AG04450 (cell line): ENCODE results near the gene APCDD1L. TPM values are rescaled to one million over a fixed set of nuclear protein-coding genes. Genes with fewer than 3 reads are reported as not detected.

Source experiments
- CTCF ChIA-PET: fragments of 300-600, 350-600 bp; formaldehyde crosslinking; extraction: SDS; loops from one replicate; lab custom pipeline; 2022; ENCODE audit warnings: antibody characterized with exemption, inconsistent platforms; lab: Charles Lee
- POLR2A ChIA-PET: fragments of 350-600 bp; formaldehyde crosslinking; extraction: SDS; loops from one replicate; lab custom pipeline; 2021; ENCODE audit warnings: antibody characterized with exemption, inconsistent platforms; lab: Yijun Ruan, JAX
- DNase-seq: peaks from one replicate; pipeline ENCODE4 v3.0.0-alpha.2; 2011; ENCODE audit warnings: low read depth, low spot score
- H3K27ac ChIP-seq: one replicate; pipeline ENCODE4 v1.5.1; 2012; ENCODE audit warnings: low read depth, low read length, control low read depth
- H3K27me3 ChIP-seq: one replicate; pipeline ENCODE4 v1.6.0; 2012; ENCODE audit warnings: low read length; ENCODE audit not compliant: control insufficient read depth, insufficient read depth
- H3K4me3 ChIP-seq: 2 replicates; pipeline ENCODE4 v1.5.1; 2011; ENCODE audit warnings: mild to moderate bottlenecking, low read depth, low read length, control low read depth
- H3K9me3 ChIP-seq: 2 replicates; pipeline ENCODE4 v1.5.1; 2012; ENCODE audit warnings: low read length; ENCODE audit not compliant: control insufficient read depth, insufficient read depth
- CTCF ChIP-seq: IDR thresholded peaks from 2 replicates; pipeline ENCODE4 v1.5.1; 2011; ENCODE audit warnings: low read depth, low read length, control low read depth, inconsistent platforms
- polyA plus RNA-seq: library from polyadenylated mRNA; depleted of rRNA; stranded (reverse); fragments of >200 nt; gene quantifications from 2 replicates; pipeline ENCODE4 v1.2.3, GENCODE V29; 2011

APCDD1L gene
- polyA plus RNA-seq, 1 experiment, result 8.6 TPM

GRCh38 chr20:58440021-58440767 is 75.0 kb downstream of the APCDD1L start:
- POLR2A ChIA-PET, result no interaction called here

DNA sequence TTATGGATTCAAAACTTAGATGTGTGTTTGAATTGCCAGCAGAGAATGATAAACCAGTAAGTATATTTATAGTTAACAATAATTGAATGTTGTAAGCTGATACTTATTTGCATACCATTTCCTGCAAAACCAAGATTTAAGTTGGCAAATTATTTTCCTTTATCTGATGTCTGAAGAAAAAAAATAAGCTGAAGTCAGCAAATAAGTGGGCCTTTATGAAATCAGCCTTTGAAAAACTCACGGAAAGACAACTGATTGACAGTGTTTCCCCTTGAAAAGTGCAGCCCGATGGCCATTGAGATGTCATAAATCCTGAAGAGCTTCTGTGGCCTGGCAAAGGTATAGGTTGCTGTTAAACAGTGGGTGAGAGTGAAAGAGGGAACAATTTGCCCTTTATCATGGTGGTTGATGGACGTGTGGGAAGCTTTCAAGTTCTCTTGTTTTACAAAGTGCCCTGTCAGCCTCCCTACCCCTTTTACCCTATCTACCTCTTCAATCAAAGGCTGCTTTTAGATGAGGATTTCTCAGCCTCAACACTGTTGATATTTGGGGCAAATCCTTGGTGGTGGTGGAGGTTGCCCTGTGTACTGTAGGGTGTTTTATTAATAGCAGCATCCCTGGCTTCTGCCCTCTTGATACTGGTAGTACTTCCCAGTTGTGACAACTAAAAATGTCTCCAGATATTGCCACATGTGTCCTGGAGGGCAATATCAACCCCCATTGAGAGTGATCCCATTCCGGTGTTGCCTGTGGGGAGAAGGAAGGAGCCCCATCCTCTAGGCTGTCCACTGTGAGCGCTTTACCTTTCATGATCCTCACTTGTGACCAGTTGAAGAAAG is 76.0 kb downstream of the APCDD1L start:
- no peak overlapping the region for H3K4me3 ChIP-seq
- H3K9me3 ChIP-seq, result no peaks in the 10 kb centered on the region
- DNase-seq, result no peak
- CTCF ChIA-PET, result interaction anchor here (0.8 to 0.9 kb wide), 2 partner anchors 9 to 212 kb away, joined by 3 to 4 read pairs; partner anchors contain the start of gene STX16
- H3K27ac ChIP-seq, result no peak overlapping the region
- TF ChIP-seq CTCF, result no peak
- POLR2A ChIA-PET, result interaction anchor here (0.5 kb wide), 1 partner anchor 64 kb away, joined by 6 read pairs; no protein-coding TSS in a partner anchor
- H3K27me3 ChIP-seq, result no peaks in the 10 kb centered on the region

More at GRCh38 chr20:58440021-58440767, 75.0 kb downstream of the APCDD1L start:
- TF ChIP-seq CTCF, result no peak
- Histone ChIP-seq H3K9me3 (no peaks in the 10 kb centered on the region), H3K27me3 (no peaks in the 10 kb centered on the region), H3K4me3 (no peak overlapping the region), H3K27ac (no peak overlapping the region)
- CTCF ChIA-PET, result interaction anchor here (1.2 to 2.2 kb wide), 2 partner anchors 202 to 204 kb away, joined by 4 to 7 read pairs; no protein-coding TSS in a partner anchor
- no peak for DNase-seq

DNA sequence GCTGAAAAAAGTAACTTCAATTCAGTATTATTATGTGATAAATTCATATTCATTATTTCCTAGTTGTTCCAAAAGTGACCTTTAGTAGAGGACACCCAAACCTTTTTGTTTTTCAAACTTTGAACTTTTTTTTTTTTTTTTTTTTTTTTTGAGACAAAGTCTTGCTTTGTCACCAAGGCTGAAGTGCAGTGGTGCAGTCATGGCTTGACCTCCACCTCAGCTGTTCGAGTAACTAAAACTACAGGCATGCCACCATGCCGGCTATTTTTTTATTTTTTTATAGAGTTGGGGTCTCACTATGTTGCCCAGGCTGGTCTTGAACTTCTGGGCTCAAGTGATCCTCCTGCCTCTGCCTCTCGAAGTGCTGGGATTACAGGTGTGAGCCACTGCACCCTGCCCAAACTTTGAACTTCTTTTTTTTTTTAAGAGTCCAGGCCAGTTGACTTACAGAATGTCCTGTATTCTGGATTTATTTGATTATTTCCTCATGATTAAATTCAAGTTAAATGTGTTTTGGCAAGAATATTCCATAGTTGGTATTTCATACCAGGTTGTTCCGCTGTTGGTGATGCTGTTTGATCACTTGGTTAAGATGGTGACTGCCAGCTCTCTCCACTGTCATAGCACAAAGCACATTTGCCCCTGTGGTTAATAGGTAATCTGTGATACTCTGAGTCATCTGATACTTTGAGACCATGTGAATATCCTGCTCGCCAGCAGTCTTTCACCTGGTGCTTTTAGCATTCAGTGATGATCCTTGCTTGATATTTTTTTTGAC is 78.1 kb downstream of the APCDD1L start:
- POLR2A ChIA-PET, result interaction anchor here (0.6 kb wide), 1 partner anchor 12 kb away, joined by 3 read pairs; no protein-coding TSS in a partner anchor
- no peaks in the 10 kb centered on the region for H3K27me3 ChIP-seq

GRCh38 chr20:58435237-58435636 is 80.0 kb downstream of the APCDD1L start:
- CTCF ChIA-PET, result interaction anchor here (1.7 to 3.9 kb wide), 2 partner anchors 12 to 199 kb away, joined by 6 to 31 read pairs; no protein-coding TSS in a partner anchor
- TF ChIP-seq CTCF, result no peak
- POLR2A ChIA-PET, result no interaction called here
- Histone ChIP-seq H3K4me3 (no peak overlapping the region), H3K27me3 (no peaks in the 10 kb centered on the region), H3K9me3 (no peaks in the 10 kb centered on the region), H3K27ac (no peak overlapping the region)
- DNase-seq, result no peak

More for the DNA sequence above, 78.1 kb downstream of the APCDD1L start:
- Histone ChIP-seq H3K9me3 (no peaks in the 10 kb centered on the region), H3K4me3 (no peak overlapping the region), H3K27ac (no peak overlapping the region)
- no peak for DNase-seq
- CTCF ChIA-PET, result interaction anchor here (0.6 to 3.9 kb wide), 3 partner anchors 10 to 247 kb away, joined by 5 to 31 read pairs (median 5); no protein-coding TSS in a partner anchor
- TF ChIP-seq CTCF, result no peak
